Measurements from ENCODE around the gene POLR2E.

Gene POLR2E

DNA sequence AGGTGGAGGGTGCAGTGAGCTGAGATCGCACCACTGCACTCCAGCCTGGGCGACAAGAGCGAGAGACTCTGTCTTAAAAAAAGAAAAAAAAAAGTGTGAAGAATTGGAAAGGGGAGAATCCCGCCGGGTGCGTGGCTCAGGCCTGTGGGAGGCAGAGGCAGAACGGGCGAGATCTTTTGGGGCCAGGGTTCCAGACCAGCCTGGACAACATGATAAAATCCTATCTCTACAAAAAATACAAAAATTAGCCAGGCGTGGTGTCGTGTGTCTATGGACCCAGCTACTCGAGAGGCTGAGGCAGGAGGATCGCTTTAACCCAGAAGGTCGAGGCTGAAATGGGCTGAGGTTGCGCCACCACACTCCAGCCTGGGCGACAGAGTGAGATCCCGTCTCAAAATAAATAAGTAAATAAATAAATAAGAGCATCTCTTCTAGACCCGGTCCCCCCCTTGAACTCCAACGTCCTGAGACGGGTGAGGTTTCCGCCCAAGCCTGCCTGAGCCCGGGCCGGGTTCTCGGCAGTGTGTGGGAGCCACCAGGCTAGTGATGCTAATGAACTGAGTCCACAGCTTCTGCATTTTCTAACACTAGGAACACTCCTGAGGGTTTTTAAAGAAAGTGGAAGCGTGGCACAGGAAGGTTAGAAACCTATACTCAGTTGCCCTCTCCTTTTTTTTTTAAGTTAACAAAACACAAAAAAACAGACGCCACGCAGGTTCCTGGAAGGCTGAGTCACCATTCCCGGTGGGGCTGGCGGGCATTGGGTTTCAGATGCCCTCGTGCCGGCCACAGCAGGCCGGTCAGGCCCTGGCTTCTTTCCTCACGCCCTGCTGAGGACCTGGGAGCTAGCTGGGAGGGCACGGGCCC, 30.7 kb upstream of the POLR2E start:
- Histone ChIP-seq H2BK5ac (ENCODE audit: low read length) (no peak overlapping the region), H3K36me3 (replicated peaks in 1 of 2; ENCODE audit: control insufficient read depth in 2 of 2, insufficient read depth in 2 of 2, low read length in 2 of 2) (peaks cover 17 to 64% of the 10 kb centered on the region in 2 donors), H3K9ac (ENCODE audit: low read depth, low read length, poor library complexity) (no peak overlapping the region), H2BK120ac (ENCODE audit: low read depth, low read length) (no peak overlapping the region), H2BK15ac (ENCODE audit: low read length) (no peak overlapping the region), H2AK5ac (ENCODE audit: low read depth, low read length) (no peak overlapping the region), H3K27me3 (ENCODE audit: control insufficient read depth in 3 of 3, insufficient read depth in 3 of 3, low read depth in 1 of 3, low read length in 3 of 3) (no peaks in the 10 kb centered on the region), H2BK12ac (ENCODE audit: low read length) (no peak overlapping the region), H4K91ac (ENCODE audit: low read depth, low read length, poor library complexity) (no peak overlapping the region), H3K23ac (ENCODE audit: low read depth, low read length, poor library complexity) (peak overlapping the region; percentile 85), H3K14ac (ENCODE audit: low read length) (no peak overlapping the region), H2AFZ (ENCODE audit: low read length) (no peak overlapping the region), H3K9me3 (replicated peaks in 1 of 2; ENCODE audit: control insufficient read depth in 2 of 2, insufficient read depth in 1 of 2, low read depth in 1 of 2, low read length in 2 of 2) (no peaks in the 10 kb centered on the region), H3K4ac (ENCODE audit: low read length) (no peak overlapping the region), H3K79me1 (ENCODE audit: low read depth, low read length) (peaks cover 9% of the 10 kb centered on the region), H4K8ac (ENCODE audit: low read depth, low read length) (no peak overlapping the region), H3K27ac (replicated peaks; ENCODE audit: low read length) (no peak overlapping the region), H3K4me1 (ENCODE audit: control insufficient read depth in 2 of 2, insufficient read depth in 1 of 2, low read depth in 1 of 2, low read length in 2 of 2) (no peaks in the 10 kb centered on the region), H3K4me2 (ENCODE audit: insufficient read depth, low read length, poor library complexity, severe bottlenecking) (no peak overlapping the region), H3K4me3 (ENCODE audit: low read length in 2 of 2) (no peak overlapping the region), H3K18ac (ENCODE audit: low read length) (no peak overlapping the region)
- no peak for DNase-seq (ENCODE audit: low spot score)
- no CpG with 5 or more reads among the region's 33 CpGs for WGBS, 2 donors (ENCODE audit: extremely low coverage in 2 of 2, insufficient read length in 2 of 2, insufficient replicate concordance in 1 of 2)

GRCh38 chr19:1123885-1124677, 28.9 kb upstream of the POLR2E start:
- no peak overlapping the region for H3K4me2 ChIP-seq (ENCODE audit: insufficient read depth, low read length, poor library complexity, severe bottlenecking)
- WGBS, 2 donors (ENCODE audit: extremely low coverage in 2 of 2, insufficient read length in 2 of 2, insufficient replicate concordance in 1 of 2): no CpG with 5 or more reads among the region's 23 CpGs
- no peak overlapping the region for H2BK120ac ChIP-seq (ENCODE audit: low read depth, low read length)
- no peaks in the 10 kb centered on the region for H3K27me3 ChIP-seq (ENCODE audit: control insufficient read depth in 3 of 3, insufficient read depth in 3 of 3, low read depth in 1 of 3, low read length in 3 of 3)
- no peaks in the 10 kb centered on the region for H3K4me1 ChIP-seq (ENCODE audit: control insufficient read depth in 2 of 2, insufficient read depth in 1 of 2, low read depth in 1 of 2, low read length in 2 of 2)
- peaks cover 17 to 80% of the 10 kb centered on the region in 2 donors for H3K36me3 ChIP-seq (replicated peaks in 1 of 2; ENCODE audit: control insufficient read depth in 2 of 2, insufficient read depth in 2 of 2, low read length in 2 of 2)
- H2AK5ac ChIP-seq (ENCODE audit: low read depth, low read length): peak overlapping the region; percentile 68
- H3K23ac ChIP-seq (ENCODE audit: low read depth, low read length, poor library complexity): peak overlapping the region; percentile 97
- peak overlapping the region; percentile 55 for H3K18ac ChIP-seq (ENCODE audit: low read length)
- H3K4ac ChIP-seq (ENCODE audit: low read length): no peak overlapping the region
- no peak overlapping the region for H2BK12ac ChIP-seq (ENCODE audit: low read length)
- no peak overlapping the region for H4K91ac ChIP-seq (ENCODE audit: low read depth, low read length, poor library complexity)
- H2BK5ac ChIP-seq (ENCODE audit: low read length): peak overlapping the region; percentile 71
- no peak overlapping the region for H2AFZ ChIP-seq (ENCODE audit: low read length)
- H2BK15ac ChIP-seq (ENCODE audit: low read length): no peak overlapping the region
- peak overlapping the region; percentile 77 for H3K9ac ChIP-seq (ENCODE audit: low read depth, low read length, poor library complexity)
- H3K27ac ChIP-seq (replicated peaks; ENCODE audit: low read length): no peak overlapping the region
- H3K9me3 ChIP-seq (replicated peaks in 1 of 2; ENCODE audit: control insufficient read depth in 2 of 2, insufficient read depth in 1 of 2, low read depth in 1 of 2, low read length in 2 of 2): no peaks in the 10 kb centered on the region
- H3K14ac ChIP-seq (ENCODE audit: low read length): peak overlapping the region; percentile 21
- H4K8ac ChIP-seq (ENCODE audit: low read depth, low read length): no peak overlapping the region
- H3K79me1 ChIP-seq (ENCODE audit: low read depth, low read length): peaks cover 11% of the 10 kb centered on the region
- DNase-seq (ENCODE audit: low spot score): no peak
- H3K4me3 ChIP-seq (ENCODE audit: low read length in 2 of 2): no peak overlapping the region

GRCh38 chr19:1123381-1123780, 28.2 kb upstream of the POLR2E start:
- Histone ChIP-seq H2BK120ac (ENCODE audit: low read depth, low read length) (no peak overlapping the region), H3K9me3 (replicated peaks in 1 of 2; ENCODE audit: control insufficient read depth in 2 of 2, insufficient read depth in 1 of 2, low read depth in 1 of 2, low read length in 2 of 2) (no peaks in the 10 kb centered on the region), H2BK12ac (ENCODE audit: low read length) (peak overlapping the region; percentile 41), H4K91ac (ENCODE audit: low read depth, low read length, poor library complexity) (no peak overlapping the region), H3K36me3 (replicated peaks in 1 of 2; ENCODE audit: control insufficient read depth in 2 of 2, insufficient read depth in 2 of 2, low read length in 2 of 2) (peaks cover 17 to 87% of the 10 kb centered on the region in 2 donors), H3K79me1 (ENCODE audit: low read depth, low read length) (peaks cover 11% of the 10 kb centered on the region), H3K14ac (ENCODE audit: low read length) (peak overlapping the region; percentile 56), H2AFZ (ENCODE audit: low read length) (no peak overlapping the region), H2BK15ac (ENCODE audit: low read length) (no peak overlapping the region), H3K4me3 (ENCODE audit: low read length in 2 of 2) (peak overlapping the region in 1 of 2 donors; percentile 1), H3K9ac (ENCODE audit: low read depth, low read length, poor library complexity) (peak overlapping the region; percentile 84), H2BK5ac (ENCODE audit: low read length) (peak overlapping the region; percentile 71), H3K27me3 (ENCODE audit: control insufficient read depth in 3 of 3, insufficient read depth in 3 of 3, low read depth in 1 of 3, low read length in 3 of 3) (no peaks in the 10 kb centered on the region), H3K4me2 (ENCODE audit: insufficient read depth, low read length, poor library complexity, severe bottlenecking) (no peak overlapping the region), H4K8ac (ENCODE audit: low read depth, low read length) (no peak overlapping the region), H2AK5ac (ENCODE audit: low read depth, low read length) (peak overlapping the region; percentile 81), H3K18ac (ENCODE audit: low read length) (peak overlapping the region; percentile 92), H3K4me1 (ENCODE audit: control insufficient read depth in 2 of 2, insufficient read depth in 1 of 2, low read depth in 1 of 2, low read length in 2 of 2) (no peaks in the 10 kb centered on the region), H3K27ac (replicated peaks; ENCODE audit: low read length) (no peak overlapping the region), H3K4ac (ENCODE audit: low read length) (no peak overlapping the region), H3K23ac (ENCODE audit: low read depth, low read length, poor library complexity) (peak overlapping the region; percentile 97)
- no CpG with 5 or more reads among the region's 20 CpGs for WGBS, 2 donors (ENCODE audit: extremely low coverage in 2 of 2, insufficient read length in 2 of 2, insufficient replicate concordance in 1 of 2)
- DNase-seq (ENCODE audit: low spot score): no peak

DNA sequence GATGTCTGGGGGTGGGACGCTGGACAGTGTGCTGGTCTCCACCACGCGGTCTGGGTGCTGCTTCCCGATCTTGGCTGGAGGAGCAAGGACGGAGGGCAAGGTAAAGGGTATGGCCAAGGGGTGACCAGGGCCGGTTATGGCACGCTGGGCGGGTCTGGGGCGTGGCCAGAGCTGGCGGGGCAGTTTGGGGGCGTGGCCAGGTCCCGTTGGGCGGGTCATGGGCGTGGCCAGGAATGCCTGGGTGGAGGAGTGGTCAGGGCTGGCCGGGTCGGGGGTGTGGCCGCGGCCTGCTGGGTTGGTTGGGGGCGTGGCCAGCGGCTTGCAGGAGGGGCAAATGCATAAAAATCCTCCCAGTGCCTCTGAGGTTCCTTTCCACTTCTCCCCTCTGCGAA, 27.8 kb upstream of the POLR2E start:
- no peak overlapping the region for H3K27ac ChIP-seq (replicated peaks; ENCODE audit: low read length)
- DNase-seq (ENCODE audit: low spot score): peak; percentile 57
- no peak overlapping the region for H4K8ac ChIP-seq (ENCODE audit: low read depth, low read length)
- H3K23ac ChIP-seq (ENCODE audit: low read depth, low read length, poor library complexity): peak overlapping the region; percentile 97
- no peaks in the 10 kb centered on the region for H3K9me3 ChIP-seq (replicated peaks in 1 of 2; ENCODE audit: control insufficient read depth in 2 of 2, insufficient read depth in 1 of 2, low read depth in 1 of 2, low read length in 2 of 2)
- H3K14ac ChIP-seq (ENCODE audit: low read length): peak overlapping the region; percentile 47
- no peak overlapping the region for H2BK12ac ChIP-seq (ENCODE audit: low read length)
- H3K36me3 ChIP-seq (replicated peaks in 1 of 2; ENCODE audit: control insufficient read depth in 2 of 2, insufficient read depth in 2 of 2, low read length in 2 of 2): peaks cover 17 to 87% of the 10 kb centered on the region in 2 donors
- H3K4me1 ChIP-seq (ENCODE audit: control insufficient read depth in 2 of 2, insufficient read depth in 1 of 2, low read depth in 1 of 2, low read length in 2 of 2): no peaks in the 10 kb centered on the region
- peaks cover 11% of the 10 kb centered on the region for H3K79me1 ChIP-seq (ENCODE audit: low read depth, low read length)
- no peak overlapping the region for H3K9ac ChIP-seq (ENCODE audit: low read depth, low read length, poor library complexity)
- H3K27me3 ChIP-seq (ENCODE audit: control insufficient read depth in 3 of 3, insufficient read depth in 3 of 3, low read depth in 1 of 3, low read length in 3 of 3): no peaks in the 10 kb centered on the region
- WGBS, 2 donors (ENCODE audit: extremely low coverage in 2 of 2, insufficient read length in 2 of 2, insufficient replicate concordance in 1 of 2): no CpG with 5 or more reads among the region's 21 CpGs
- no peak overlapping the region for H3K4me3 ChIP-seq (ENCODE audit: low read length in 2 of 2)
- peak overlapping the region; percentile 81 for H2AK5ac ChIP-seq (ENCODE audit: low read depth, low read length)
- no peak overlapping the region for H2BK15ac ChIP-seq (ENCODE audit: low read length)
- H2BK120ac ChIP-seq (ENCODE audit: low read depth, low read length): no peak overlapping the region
- H3K4me2 ChIP-seq (ENCODE audit: insufficient read depth, low read length, poor library complexity, severe bottlenecking): no peak overlapping the region
- H4K91ac ChIP-seq (ENCODE audit: low read depth, low read length, poor library complexity): no peak overlapping the region
- H2AFZ ChIP-seq (ENCODE audit: low read length): no peak overlapping the region
- H3K4ac ChIP-seq (ENCODE audit: low read length): no peak overlapping the region
- no peak overlapping the region for H2BK5ac ChIP-seq (ENCODE audit: low read length)
- no peak overlapping the region for H3K18ac ChIP-seq (ENCODE audit: low read length)
